CD14-positive monocyte (primary cell): ENCODE measurements around the gene ABO. TPM values are rescaled to one million over a fixed set of nuclear protein-coding genes. Genes with fewer than 3 reads are reported as not detected.
"Not testable (repeated sequence)": the region's sequence is repeated elsewhere in the genome, so short reads cannot be mapped to it uniquely, and the experiment has no call there.

Source experiments
- DNase-seq, 3 donors: peaks; one replicate each; pipeline ENCODE4 v3.0.0-alpha.2; 2011 to 2022
- H2AFZ ChIP-seq: 2 replicates; pipeline ENCODE4 v1.6.0; 2012; ENCODE audit warnings: mild to moderate bottlenecking, low read depth, low read length, inconsistent platforms; ENCODE audit not compliant: insufficient read depth, poor library complexity, severe bottlenecking
- H3K27ac ChIP-seq, 2 donors: 1 replicate in 1 of 2; 2 replicates in 1 of 2; pipeline ENCODE4 v1.5.1; 2012 to 2013; ENCODE audit warnings: low read length in 2 of 2, control low read depth in 1 of 2, inconsistent platforms in 1 of 2, low read depth in 1 of 2, mild to moderate bottlenecking in 1 of 2
- H3K27me3 ChIP-seq, 2 donors: one replicate each; pipeline versions ENCODE4 v1.6.0 to v1.6.1; 2011 to 2013; ENCODE audit warnings: low read length in 2 of 2; ENCODE audit not compliant: control insufficient read depth in 2 of 2, insufficient read depth in 2 of 2
- H3K36me3 ChIP-seq, 2 donors: replicated peaks in 1 of 2; 1 replicate in 1 of 2; 2 replicates in 1 of 2; pipeline versions ENCODE4 v1.5.1 to v1.6.1; 2012 to 2013; ENCODE audit warnings: low read length in 2 of 2, control low read depth in 1 of 2, inconsistent platforms in 1 of 2, mild to moderate bottlenecking in 1 of 2; ENCODE audit not compliant: insufficient read depth in 2 of 2, control insufficient read depth in 1 of 2
- H3K4me1 ChIP-seq, 2 donors: 1 replicate in 1 of 2; 2 replicates in 1 of 2; pipeline versions ENCODE4 v1.5.1 to v1.6.1; 2012 to 2013; ENCODE audit warnings: low read length in 2 of 2, control low read depth in 1 of 2, inconsistent platforms in 1 of 2, mild to moderate bottlenecking in 1 of 2, moderate library complexity in 1 of 2; ENCODE audit not compliant: insufficient read depth in 2 of 2, control insufficient read depth in 1 of 2
- H3K4me2 ChIP-seq: replicated peaks from 2 replicates; pipeline ENCODE3; 2012; ENCODE audit warnings: low read length, moderate library complexity, mild to moderate bottlenecking; ENCODE audit not compliant: poor library complexity, severe bottlenecking; ENCODE audit errors: extremely low read depth
- H3K4me3 ChIP-seq, 3 experiments: fragments of 200-600 bp in 1 of 3; sonication (generic) in 1 of 3; replicated peaks in 1 of 3; 1 replicate in 2 of 3; 2 replicates in 1 of 3; pipeline ENCODE4 v1.5.1; 2011 to 2013; ENCODE audit warnings: low read length in 3 of 3, mild to moderate bottlenecking in 3 of 3, control low read depth in 2 of 3, low read depth in 2 of 3, inconsistent platforms in 1 of 3, moderate library complexity in 1 of 3
- H3K79me2 ChIP-seq: 2 replicates; pipeline ENCODE4 v1.6.0; 2012; ENCODE audit warnings: mild to moderate bottlenecking, control low read depth, inconsistent platforms, low read length, moderate library complexity; ENCODE audit not compliant: insufficient read depth
- H3K9ac ChIP-seq: 2 replicates; pipeline ENCODE4 v1.6.0; 2017; ENCODE audit warnings: low read length, mild to moderate bottlenecking; ENCODE audit not compliant: insufficient read depth, poor library complexity, severe bottlenecking
- H3K9me3 ChIP-seq, 2 donors: replicated peaks in 1 of 2; 1 replicate in 1 of 2; 2 replicates in 1 of 2; pipeline versions ENCODE4 v1.5.1 to v1.6.1; 2012 to 2013; ENCODE audit warnings: low read length in 2 of 2, control low read depth in 1 of 2; ENCODE audit not compliant: control insufficient read depth in 1 of 2, insufficient read depth in 1 of 2
- H4K20me1 ChIP-seq: 2 replicates; pipeline ENCODE4 v1.6.0; 2012; ENCODE audit warnings: mild to moderate bottlenecking, low read length, control low read depth, moderate library complexity; ENCODE audit not compliant: insufficient read depth
- H3K27ac Mint-ChIP-seq, 7 donors: one replicate each; pipeline ENCODE4 v1.8.0; 2020; ENCODE audit warnings: mild to moderate bottlenecking in 7 of 7, mixed read lengths in 7 of 7, moderate library complexity in 6 of 7, inconsistent platforms in 2 of 7
- H3K27me3 Mint-ChIP-seq, 3 donors: one replicate each; pipeline ENCODE4 v1.8.0; 2021 to 2022; ENCODE audit warnings: low read depth in 3 of 3, mild to moderate bottlenecking in 3 of 3, mixed read lengths in 3 of 3, moderate library complexity in 3 of 3, inconsistent platforms in 1 of 3
- H3K36me3 Mint-ChIP-seq, 2 donors: one replicate each; pipeline ENCODE4 v1.8.0; 2020; ENCODE audit warnings: mixed read lengths in 2 of 2, inconsistent platforms in 1 of 2, mild to moderate bottlenecking in 1 of 2
- H3K4me1 Mint-ChIP-seq: one replicate; pipeline ENCODE4 v1.8.0; 2020; ENCODE audit warnings: mild to moderate bottlenecking, mixed read lengths
- H3K4me3 Mint-ChIP-seq, 2 donors: one replicate each; pipeline ENCODE4 v1.8.0; 2020; ENCODE audit warnings: mild to moderate bottlenecking in 2 of 2, mixed read lengths in 2 of 2, moderate library complexity in 1 of 2
- H3K9me3 Mint-ChIP-seq, 7 donors: one replicate each; pipeline ENCODE4 v1.8.0; 2020 to 2022; ENCODE audit warnings: mixed read lengths in 7 of 7, mild to moderate bottlenecking in 6 of 7, moderate library complexity in 6 of 7, inconsistent platforms in 2 of 7
- WGBS: methylation state at CpG from one replicate; pipeline ENCODE4 v1.1.5; 2013; ENCODE audit warnings: missing lambda C conversion rate; ENCODE audit not compliant: insufficient coverage; 5-methylcytosine and 5-hydroxymethylcytosine counted together
- intact Hi-C, 2 donors: fragments of 100-400 bp; cut with micrococcal nuclease; formaldehyde crosslinking; loops; one replicate each; pipeline versions ENCODE4 v1.15.0 to v1.15.1; 2023
- polyA plus RNA-seq, 3 donors: library from polyadenylated mRNA; depleted of rRNA in 1 of 3; unstranded in 2 of 3; stranded (reverse) in 1 of 3; fragments of 300-500 nt in 2 of 3; fragments of >200 nt in 1 of 3; fragmentation: Illumina TruSeq in 2 of 3; gene quantifications; 1 replicate in 2 of 3; 2 replicates in 1 of 3; pipeline ENCODE4 v1.2.3, GENCODE V29; 2012 to 2021
- TF ChIP-seq, protein P1 (sequence below): fragments of 200-600 bp; IDR thresholded peaks from one replicate; pipeline ENCODE4 v1.8.0; 2022; ENCODE audit warnings: antibody characterized with exemption, mild to moderate bottlenecking

The ABO gene
- polyA plus RNA-seq, 3 donors: 0.50 to 2.1 TPM; not detected in 1

- H3K4me3 Mint-ChIP-seq: peak overlapping the region in 1 of 2 donors; percentile 26
- no peak overlapping the region for H3K9ac ChIP-seq
- no peak overlapping the region for H3K27ac Mint-ChIP-seq
- H3K9me3 Mint-ChIP-seq: peaks cover 5 to 14% (median 12%) of the 10 kb centered on the region in 7 donors
- H3K4me2 ChIP-seq: no peak overlapping the region
- no peaks in the 10 kb centered on the region for H3K4me1 Mint-ChIP-seq
- H3K27me3 ChIP-seq: no peaks in the 10 kb centered on the region
- no peaks in the 10 kb centered on the region for H3K36me3 Mint-ChIP-seq
- intact Hi-C loops: no loop called here
- no peak overlapping the region for H3K4me3 ChIP-seq
- WGBS: 90% methylated on average over 3 of the region's 7 CpGs
- no peaks in the 10 kb centered on the region for H3K79me2 ChIP-seq
- peaks cover 5 to 21% (median 5%) of the 10 kb centered on the region in 3 donors for H3K27me3 Mint-ChIP-seq
- TF ChIP-seq, protein P1, sequence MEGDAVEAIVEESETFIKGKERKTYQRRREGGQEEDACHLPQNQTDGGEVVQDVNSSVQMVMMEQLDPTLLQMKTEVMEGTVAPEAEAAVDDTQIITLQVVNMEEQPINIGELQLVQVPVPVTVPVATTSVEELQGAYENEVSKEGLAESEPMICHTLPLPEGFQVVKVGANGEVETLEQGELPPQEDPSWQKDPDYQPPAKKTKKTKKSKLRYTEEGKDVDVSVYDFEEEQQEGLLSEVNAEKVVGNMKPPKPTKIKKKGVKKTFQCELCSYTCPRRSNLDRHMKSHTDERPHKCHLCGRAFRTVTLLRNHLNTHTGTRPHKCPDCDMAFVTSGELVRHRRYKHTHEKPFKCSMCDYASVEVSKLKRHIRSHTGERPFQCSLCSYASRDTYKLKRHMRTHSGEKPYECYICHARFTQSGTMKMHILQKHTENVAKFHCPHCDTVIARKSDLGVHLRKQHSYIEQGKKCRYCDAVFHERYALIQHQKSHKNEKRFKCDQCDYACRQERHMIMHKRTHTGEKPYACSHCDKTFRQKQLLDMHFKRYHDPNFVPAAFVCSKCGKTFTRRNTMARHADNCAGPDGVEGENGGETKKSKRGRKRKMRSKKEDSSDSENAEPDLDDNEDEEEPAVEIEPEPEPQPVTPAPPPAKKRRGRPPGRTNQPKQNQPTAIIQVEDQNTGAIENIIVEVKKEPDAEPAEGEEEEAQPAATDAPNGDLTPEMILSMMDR: no peak
- no peaks in the 10 kb centered on the region for H3K4me1 ChIP-seq
- no peak overlapping the region for H3K27ac ChIP-seq
- no peaks in the 10 kb centered on the region for H3K36me3 ChIP-seq
- H2AFZ ChIP-seq: no peak overlapping the region
- no peaks in the 10 kb centered on the region for H4K20me1 ChIP-seq
- H3K9me3 ChIP-seq: no peaks in the 10 kb centered on the region
- no peak for DNase-seq
These were observed 64.8 kb downstream of the ABO start for GRCh38 chr9:133210202-133210532.

- H3K4me3 Mint-ChIP-seq, H3K4me2 ChIP-seq, H4K20me1 ChIP-seq, H3K36me3 ChIP-seq, H3K27me3 ChIP-seq, H3K9me3 ChIP-seq, H3K4me1 Mint-ChIP-seq, H3K36me3 Mint-ChIP-seq, H3K27ac ChIP-seq, H3K4me3 ChIP-seq, H3K9me3 Mint-ChIP-seq, H3K9ac ChIP-seq, H2AFZ ChIP-seq, DNase-seq, H3K79me2 ChIP-seq, H3K4me1 ChIP-seq, intact Hi-C loops: not testable (repeated sequence)
- Mint-ChIP-seq H3K27ac (peak overlapping the region in 2 of 7 donors; percentile 1 to 3), H3K27me3 (peaks cover 5 to 16% (median 5%) of the 10 kb centered on the region in 3 donors)
- 93% methylated on average over 29 of the region's 29 CpGs for WGBS
These were observed 65.4 kb downstream of the ABO start for GRCh38 chr9:133209327-133210201.

- Mint-ChIP-seq H3K27ac (peak within 1 kb of the TSS in 2 of 7 donors; percentile 1 to 3), H3K27me3 (peaks cover 5 to 11% (median 5%) of the 10 kb centered on the region in 3 donors), H3K4me3 (peak within 1 kb of the TSS in 1 of 2 donors; percentile 26)
- DNase-seq, H3K4me2 ChIP-seq, H3K9ac ChIP-seq, H3K27ac ChIP-seq, H3K4me1 Mint-ChIP-seq, H3K9me3 ChIP-seq, H2AFZ ChIP-seq, intact Hi-C loops, H3K9me3 Mint-ChIP-seq, H3K4me3 ChIP-seq, H3K36me3 ChIP-seq, H3K27me3 ChIP-seq, H4K20me1 ChIP-seq, H3K4me1 ChIP-seq, H3K79me2 ChIP-seq, H3K36me3 Mint-ChIP-seq: not testable (repeated sequence)
- no CpG with 5 or more reads among the region's 18 CpGs for WGBS
These were observed 66.1 kb downstream of the ABO start, which contains the start of gene OBP2B for GRCh38 chr9:133208880-133209300. Gene OBP2B (minus strand): TSS chr9:133209250. CDS start chr9:133209199, 51 bp downstream.
